ENCODE results near the gene GABRQ.
"Not testable (repeated sequence)": the region's sequence is repeated elsewhere in the genome, so short reads cannot be mapped to it uniquely, and the experiment has no call there.

GABRQ gene

GRCh38 chrX:152663086-152663485 lies 25.4 kb downstream of the GABRQ start:
- DNase-seq: no peak

- DNase-seq: no peak
Observed at GRCh38 chrX:152674135-152674534, 36.4 kb downstream of the GABRQ start.

GRCh38 chrX:152674652-152675051 lies 37.0 kb downstream of the GABRQ start:
- not testable (repeated sequence) for DNase-seq

- not testable (repeated sequence) for DNase-seq
Observed at GRCh38 chrX:152681012-152681411, 43.3 kb downstream of the GABRQ start.

GRCh38 chrX:152697952-152698931 lies 60.5 kb downstream of the GABRQ start, which contains the start of gene MAGEA3:
TSS of gene MAGEA3 (plus strand) at chrX:152698794. CDS start at chrX:152700833, 2,039 bp downstream.
- not testable (repeated sequence) for DNase-seq

- DNase-seq: not testable (repeated sequence)
Observed at GRCh38 chrX:152700390-152700789, 62.7 kb downstream of the GABRQ start.

GRCh38 chrX:152706500-152706899 lies 68.8 kb downstream of the GABRQ start:
- DNase-seq: not testable (repeated sequence)
